A673 (cell line): ENCODE data around the gene SFMBT2.

Source experiments
- CTCF ChIP-seq: fragments of 300-800, 200-600 bp; sonication (generic); conservative IDR thresholded peaks from 2 replicates; pipeline ENCODE4 v1.5.1; 2017; ENCODE audit warnings: low read depth, mild to moderate bottlenecking, antibody characterized with exemption, low read length, moderate library complexity, mixed read lengths
- EZH2 ChIP-seq: fragments of 200-600 bp; sonication (generic); IDR thresholded peaks from 2 replicates; pipeline ENCODE4 v1.6.1; 2017; ENCODE audit warnings: borderline replicate concordance, low read depth, mild to moderate bottlenecking, mixed read lengths, antibody characterized with exemption, low read length; ENCODE audit not compliant: poor library complexity, severe bottlenecking

GRCh38 chr10:7410862-7411670, at the start of gene SFMBT2:
- TF ChIP-seq CTCF: no peak
- TF ChIP-seq EZH2: peak; percentile 39
